ENCODE measurements around the gene MALAT1.

GRCh38 chr11:65456418-65456817 lies 42.4 kb upstream of the MALAT1 start:
- TF ChIP-seq EZH2 (IDR thresholded peaks at IDR 0.05; ENCODE audit: low read depth, unreplicated experiment): no peak
- TF ChIP-seq, protein P1, sequence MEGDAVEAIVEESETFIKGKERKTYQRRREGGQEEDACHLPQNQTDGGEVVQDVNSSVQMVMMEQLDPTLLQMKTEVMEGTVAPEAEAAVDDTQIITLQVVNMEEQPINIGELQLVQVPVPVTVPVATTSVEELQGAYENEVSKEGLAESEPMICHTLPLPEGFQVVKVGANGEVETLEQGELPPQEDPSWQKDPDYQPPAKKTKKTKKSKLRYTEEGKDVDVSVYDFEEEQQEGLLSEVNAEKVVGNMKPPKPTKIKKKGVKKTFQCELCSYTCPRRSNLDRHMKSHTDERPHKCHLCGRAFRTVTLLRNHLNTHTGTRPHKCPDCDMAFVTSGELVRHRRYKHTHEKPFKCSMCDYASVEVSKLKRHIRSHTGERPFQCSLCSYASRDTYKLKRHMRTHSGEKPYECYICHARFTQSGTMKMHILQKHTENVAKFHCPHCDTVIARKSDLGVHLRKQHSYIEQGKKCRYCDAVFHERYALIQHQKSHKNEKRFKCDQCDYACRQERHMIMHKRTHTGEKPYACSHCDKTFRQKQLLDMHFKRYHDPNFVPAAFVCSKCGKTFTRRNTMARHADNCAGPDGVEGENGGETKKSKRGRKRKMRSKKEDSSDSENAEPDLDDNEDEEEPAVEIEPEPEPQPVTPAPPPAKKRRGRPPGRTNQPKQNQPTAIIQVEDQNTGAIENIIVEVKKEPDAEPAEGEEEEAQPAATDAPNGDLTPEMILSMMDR (conservative IDR thresholded peaks at IDR 0.05; ENCODE audit: low read depth in 2 of 2): no peak
- no peak for TF ChIP-seq POLR2AphosphoS5 (IDR thresholded peaks at IDR 0.05; ENCODE audit: low read depth)
- no peak for TF ChIP-seq EZH2phosphoT487 (IDR thresholded peaks at IDR 0.05; ENCODE audit: unreplicated experiment)
- TF ChIP-seq, protein P2, sequence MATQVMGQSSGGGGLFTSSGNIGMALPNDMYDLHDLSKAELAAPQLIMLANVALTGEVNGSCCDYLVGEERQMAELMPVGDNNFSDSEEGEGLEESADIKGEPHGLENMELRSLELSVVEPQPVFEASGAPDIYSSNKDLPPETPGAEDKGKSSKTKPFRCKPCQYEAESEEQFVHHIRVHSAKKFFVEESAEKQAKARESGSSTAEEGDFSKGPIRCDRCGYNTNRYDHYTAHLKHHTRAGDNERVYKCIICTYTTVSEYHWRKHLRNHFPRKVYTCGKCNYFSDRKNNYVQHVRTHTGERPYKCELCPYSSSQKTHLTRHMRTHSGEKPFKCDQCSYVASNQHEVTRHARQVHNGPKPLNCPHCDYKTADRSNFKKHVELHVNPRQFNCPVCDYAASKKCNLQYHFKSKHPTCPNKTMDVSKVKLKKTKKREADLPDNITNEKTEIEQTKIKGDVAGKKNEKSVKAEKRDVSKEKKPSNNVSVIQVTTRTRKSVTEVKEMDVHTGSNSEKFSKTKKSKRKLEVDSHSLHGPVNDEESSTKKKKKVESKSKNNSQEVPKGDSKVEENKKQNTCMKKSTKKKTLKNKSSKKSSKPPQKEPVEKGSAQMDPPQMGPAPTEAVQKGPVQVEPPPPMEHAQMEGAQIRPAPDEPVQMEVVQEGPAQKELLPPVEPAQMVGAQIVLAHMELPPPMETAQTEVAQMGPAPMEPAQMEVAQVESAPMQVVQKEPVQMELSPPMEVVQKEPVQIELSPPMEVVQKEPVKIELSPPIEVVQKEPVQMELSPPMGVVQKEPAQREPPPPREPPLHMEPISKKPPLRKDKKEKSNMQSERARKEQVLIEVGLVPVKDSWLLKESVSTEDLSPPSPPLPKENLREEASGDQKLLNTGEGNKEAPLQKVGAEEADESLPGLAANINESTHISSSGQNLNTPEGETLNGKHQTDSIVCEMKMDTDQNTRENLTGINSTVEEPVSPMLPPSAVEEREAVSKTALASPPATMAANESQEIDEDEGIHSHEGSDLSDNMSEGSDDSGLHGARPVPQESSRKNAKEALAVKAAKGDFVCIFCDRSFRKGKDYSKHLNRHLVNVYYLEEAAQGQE (IDR thresholded peaks at IDR 0.05; ENCODE audit: unreplicated experiment): no peak
- TF ChIP-seq STAT1 (IDR thresholded peaks at IDR 0.05; ENCODE audit: unreplicated experiment): no peak
- TF ChIP-seq, protein P3, sequence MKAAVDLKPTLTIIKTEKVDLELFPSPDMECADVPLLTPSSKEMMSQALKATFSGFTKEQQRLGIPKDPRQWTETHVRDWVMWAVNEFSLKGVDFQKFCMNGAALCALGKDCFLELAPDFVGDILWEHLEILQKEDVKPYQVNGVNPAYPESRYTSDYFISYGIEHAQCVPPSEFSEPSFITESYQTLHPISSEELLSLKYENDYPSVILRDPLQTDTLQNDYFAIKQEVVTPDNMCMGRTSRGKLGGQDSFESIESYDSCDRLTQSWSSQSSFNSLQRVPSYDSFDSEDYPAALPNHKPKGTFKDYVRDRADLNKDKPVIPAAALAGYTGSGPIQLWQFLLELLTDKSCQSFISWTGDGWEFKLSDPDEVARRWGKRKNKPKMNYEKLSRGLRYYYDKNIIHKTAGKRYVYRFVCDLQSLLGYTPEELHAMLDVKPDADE (IDR thresholded peaks at IDR 0.05): no peak
- no peak for TF ChIP-seq CREB1 (CRISPR knock-in tag; IDR thresholded peaks at IDR 0.05; ENCODE audit: low read depth)
- no peak for TF ChIP-seq ZNF331 (CRISPR knock-in tag; IDR thresholded peaks at IDR 0.05; ENCODE audit: low read depth)
- TF ChIP-seq JUNB (IDR thresholded peaks at IDR 0.05; ENCODE audit: unreplicated experiment): no peak

Measured in GM23338 (cell line).